Hypothalamus (tissue), 51 donors: ENCODE measurements around the gene HS6ST2.
A peak's percentile ranks its signal among the peaks of the same experiment; 100 is the strongest.

Source experiments
- DNase-seq, 51 donors: peaks; one replicate each; lab custom pipeline; 2025; lab: John Stamatoyannopoulos, UW

The HS6ST2 gene

GRCh38 chrX:132692066-132692465 is 266.4 kb downstream of the HS6ST2 start:
- peak in 1 of 51 donors; percentile 0 for DNase-seq

- no peak for DNase-seq
These were observed 268.5 kb downstream of the HS6ST2 start for GRCh38 chrX:132689612-132690563.

GRCh38 chrX:132685276-132685675 is 273.2 kb downstream of the HS6ST2 start:
- DNase-seq, result peak in 1 of 51 donors; percentile 7

GRCh38 chrX:132677233-132677716 is 281.2 kb downstream of the HS6ST2 start:
- no peak for DNase-seq

GRCh38 chrX:132676561-132677186 is 281.8 kb downstream of the HS6ST2 start:
- peak in 2 of 51 donors; percentile 0 to 1 for DNase-seq

GRCh38 chrX:132676102-132676501 is 282.3 kb downstream of the HS6ST2 start:
- no peak for DNase-seq

GRCh38 chrX:132673331-132673730 is 285.1 kb downstream of the HS6ST2 start:
- DNase-seq, result no peak

GRCh38 chrX:132671229-132671641 is 287.2 kb downstream of the HS6ST2 start:
- no peak for DNase-seq

GRCh38 chrX:132669142-132669541 is 289.3 kb downstream of the HS6ST2 start:
- DNase-seq, result no peak

GRCh38 chrX:132668178-132668577 is 290.3 kb downstream of the HS6ST2 start:
- no peak for DNase-seq

- no peak for DNase-seq
These were observed 292.8 kb downstream of the HS6ST2 start for GRCh38 chrX:132665676-132666075.

GRCh38 chrX:132664273-132664672 is 294.2 kb downstream of the HS6ST2 start:
- no peak for DNase-seq

GRCh38 chrX:132662844-132663243 is 295.6 kb downstream of the HS6ST2 start:
- no peak for DNase-seq

GRCh38 chrX:132657876-132658275 is 300.6 kb downstream of the HS6ST2 start:
- DNase-seq, result no peak

GRCh38 chrX:132652871-132653270 is 305.6 kb downstream of the HS6ST2 start:
- DNase-seq, result no peak

- DNase-seq, result peak in 1 of 51 donors; percentile 33
These were observed 306.9 kb downstream of the HS6ST2 start for GRCh38 chrX:132651421-132652086.

GRCh38 chrX:132648895-132649294 is 309.5 kb downstream of the HS6ST2 start:
- DNase-seq, result no peak

- DNase-seq, result no peak
These were observed 319.0 kb downstream of the HS6ST2 start for GRCh38 chrX:132639446-132639845.

- DNase-seq, result no peak
These were observed 320.1 kb downstream of the HS6ST2 start for GRCh38 chrX:132638313-132638712.

GRCh38 chrX:132636080-132636479 is 322.3 kb downstream of the HS6ST2 start:
- no peak for DNase-seq

GRCh38 chrX:132634521-132634920 is 323.9 kb downstream of the HS6ST2 start:
- DNase-seq, result no peak
